SH-SY5Y (cell line): ENCODE results near the gene LMX1B.

Experiments used
- GATA2 ChIP-seq: IDR thresholded peaks from 2 replicates; pipeline ENCODE4 v1.6.1; 2011; ENCODE audit warnings: mild to moderate bottlenecking, low read depth, low read length
- GATA3 ChIP-seq: IDR thresholded peaks from 2 replicates; pipeline ENCODE4 v1.6.1; 2011; ENCODE audit warnings: low read depth, mild to moderate bottlenecking, low read length, moderate library complexity

The LMX1B gene

DNA sequence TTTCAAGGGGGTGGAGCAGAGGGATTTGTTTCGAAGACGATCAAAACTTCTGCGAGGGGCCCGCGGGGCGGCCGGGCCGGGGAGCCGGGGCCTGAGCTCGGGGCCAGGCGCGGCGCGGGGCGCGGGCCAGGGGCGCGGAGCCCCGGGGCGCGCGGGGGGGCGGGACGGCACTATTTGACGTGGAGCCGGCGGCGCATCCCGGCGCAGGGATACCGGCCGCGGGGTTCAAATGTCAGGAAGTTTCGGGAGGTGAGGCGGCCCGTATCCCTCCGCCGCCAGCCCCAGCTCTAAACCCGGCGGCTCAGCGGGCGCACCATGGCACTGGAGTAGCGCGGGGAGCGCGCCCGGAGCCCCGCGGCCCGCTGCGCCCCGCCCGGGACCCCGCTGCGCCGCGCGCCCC lies at the start of gene LMX1B:
Gene LMX1B (plus strand): TSS at position 278 of the 400 bp plus-strand sequence. CDS start 522 bp downstream, outside the sequence.
- TF ChIP-seq GATA3 (no peak), GATA2 (no peak)

DNA sequence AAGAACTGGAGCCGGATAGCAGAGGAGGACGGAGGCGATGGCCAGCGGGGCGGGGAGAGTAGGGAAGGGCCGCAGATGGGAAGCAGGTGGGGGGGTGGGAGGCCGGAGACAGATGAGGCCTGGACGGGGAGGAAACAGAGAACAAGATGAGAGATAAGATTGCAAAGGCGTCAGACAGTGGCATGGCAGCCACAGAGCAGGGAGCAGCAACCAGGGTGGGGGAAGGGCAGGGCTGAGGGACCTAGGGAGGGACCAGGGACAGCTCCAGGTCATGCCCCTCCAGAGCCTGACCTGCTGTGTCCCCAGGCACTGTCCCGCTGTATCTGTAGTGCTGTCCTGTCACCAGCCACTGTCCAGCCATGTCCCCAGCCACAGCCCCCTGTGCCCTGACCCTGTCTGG lies 49.6 kb upstream of the LMX1B start:
- TF ChIP-seq GATA3, result no peak; the same call in none of the 2 replicates
- TF ChIP-seq GATA2, result peak; percentile 99

DNA sequence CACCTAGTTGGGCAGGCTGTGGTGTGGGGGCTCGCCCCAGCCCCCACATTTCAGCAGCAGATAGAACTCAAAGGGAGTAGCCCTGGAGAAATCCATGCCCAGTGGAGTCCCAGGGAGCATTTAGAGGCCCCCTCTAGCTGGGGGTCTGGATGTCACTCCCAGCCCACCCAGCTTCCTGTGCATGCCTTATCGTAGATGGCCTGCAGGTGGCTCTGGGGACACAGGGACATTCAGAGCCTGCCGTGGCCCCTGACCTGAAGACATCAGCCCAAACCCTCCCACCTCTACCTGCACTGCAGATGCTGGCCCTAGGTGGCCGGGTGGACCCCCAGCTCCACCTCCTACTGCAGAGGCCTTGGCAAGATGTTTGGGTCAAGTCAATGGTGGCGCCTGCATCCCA lies 49.0 kb upstream of the LMX1B start:
- TF ChIP-seq GATA2, result no peak
- no peak for TF ChIP-seq GATA3

DNA sequence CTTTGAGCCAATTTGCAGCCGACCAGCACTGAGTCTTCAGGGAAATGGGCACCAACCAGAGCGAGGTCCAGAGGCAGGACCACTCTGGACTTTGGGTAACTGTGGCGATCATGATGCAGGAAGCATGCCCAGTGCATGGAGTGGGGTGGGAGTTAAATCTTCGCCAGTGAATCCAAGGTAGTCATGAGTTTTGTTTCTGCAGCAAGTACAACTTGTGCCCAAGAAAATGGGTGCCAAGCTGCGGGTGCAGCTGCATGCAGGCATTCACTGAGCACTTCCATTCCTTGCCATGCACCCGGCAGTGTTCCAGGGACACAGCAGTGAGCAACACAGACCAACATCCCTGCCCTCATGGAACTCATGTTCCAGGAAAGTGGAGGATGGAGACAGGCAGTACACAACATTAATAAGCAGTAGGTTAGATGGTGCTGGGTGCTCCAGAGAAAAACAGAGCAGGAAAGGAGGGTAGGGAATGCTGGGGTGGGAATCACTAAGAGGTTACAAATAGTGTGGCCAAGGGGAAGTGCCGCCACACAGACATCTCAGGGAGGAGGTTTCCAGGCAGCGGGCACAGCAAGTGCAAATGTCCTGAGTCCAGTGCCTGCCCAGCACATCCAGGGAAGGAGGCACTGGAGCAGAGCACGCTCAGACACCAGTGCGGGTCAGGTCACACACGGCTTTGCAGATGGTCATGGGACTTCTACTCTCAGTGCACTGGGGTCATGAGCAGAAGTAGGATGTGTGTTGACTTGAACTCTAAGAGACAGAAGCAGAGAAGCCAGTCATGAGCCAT lies 48.2 kb upstream of the LMX1B start:
- TF ChIP-seq GATA3 (no peak), GATA2 (no peak)

- no peak for TF ChIP-seq GATA3
- no peak for TF ChIP-seq GATA2
Observed at GRCh38 chr9:126569036-126569435, 44.7 kb upstream of the LMX1B start.

GRCh38 chr9:126578029-126578428 lies 35.7 kb upstream of the LMX1B start:
- TF ChIP-seq GATA2 (no peak), GATA3 (no peak)

DNA sequence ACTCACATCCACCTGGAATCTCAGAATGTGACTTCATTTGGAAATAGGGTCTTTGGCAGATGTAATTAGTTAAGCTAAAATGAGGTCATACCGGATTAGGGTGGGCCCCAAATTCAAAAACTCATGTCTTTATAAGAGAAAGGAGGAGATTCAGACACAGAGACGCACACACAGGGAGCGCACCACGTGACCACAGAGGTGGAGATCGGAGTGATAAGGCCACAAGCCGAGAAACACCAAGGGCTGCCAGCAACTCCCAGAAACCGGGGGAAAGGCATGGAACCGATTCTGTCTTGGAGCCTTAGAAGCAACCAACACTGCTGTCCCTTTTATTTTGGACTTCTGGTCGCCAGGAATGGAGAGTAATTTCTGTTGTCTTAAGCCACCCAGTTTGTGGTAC lies 31.8 kb upstream of the LMX1B start:
- TF ChIP-seq GATA3 (peak; percentile 92), GATA2 (peak; percentile 99)

DNA sequence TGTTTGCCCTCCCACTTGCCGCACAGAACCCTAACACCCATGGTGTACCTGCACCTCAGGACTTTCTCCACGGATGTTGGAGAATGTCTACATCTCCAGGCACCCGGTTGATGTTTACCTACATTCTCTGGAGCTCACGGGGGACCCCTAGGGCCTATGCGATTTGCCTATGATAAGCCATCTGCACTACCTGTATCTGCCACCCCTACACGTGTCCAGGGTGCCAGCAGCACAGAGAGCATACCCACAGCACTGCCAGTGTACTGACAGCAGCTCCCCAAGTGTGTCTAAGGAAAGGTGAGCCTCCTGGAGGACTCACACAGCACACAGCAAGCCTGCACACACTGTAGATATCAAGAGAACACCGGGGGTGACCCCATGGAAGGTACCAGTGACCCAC lies 31.3 kb upstream of the LMX1B start:
- TF ChIP-seq GATA3 (no peak), GATA2 (no peak)

- TF ChIP-seq GATA3 (no peak), GATA2 (no peak)
Observed at GRCh38 chr9:126583144-126583760, 30.5 kb upstream of the LMX1B start.

DNA sequence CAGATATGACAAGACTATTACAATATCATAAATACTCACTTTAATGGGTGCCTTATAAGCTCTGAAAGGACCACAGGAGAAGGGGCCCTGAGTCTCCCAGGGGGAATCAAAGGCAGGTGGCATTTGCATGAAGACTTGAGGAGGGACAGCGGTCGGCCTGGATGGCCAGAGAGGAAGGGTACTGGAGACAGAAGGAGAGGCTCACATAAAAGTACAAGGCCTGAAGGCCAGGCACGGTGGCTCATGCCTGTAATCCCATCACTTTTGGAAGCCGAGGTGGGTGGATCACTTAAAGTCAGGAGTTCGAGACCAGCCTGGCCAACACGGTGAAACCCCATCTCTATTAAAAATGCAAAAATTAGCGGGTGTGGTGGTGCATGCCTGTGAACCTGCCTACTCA lies 29.1 kb upstream of the LMX1B start:
- TF ChIP-seq GATA2 (no peak), GATA3 (no peak)

GRCh38 chr9:126586236-126586635 lies 27.5 kb upstream of the LMX1B start:
- no peak for TF ChIP-seq GATA2
- TF ChIP-seq GATA3, result no peak

GRCh38 chr9:126587187-126588185 lies 26.2 kb upstream of the LMX1B start:
- no peak for TF ChIP-seq GATA2
- no peak for TF ChIP-seq GATA3

- TF ChIP-seq GATA2, result no peak
- TF ChIP-seq GATA3, result no peak
Observed at GRCh38 chr9:126588491-126589168, 25.1 kb upstream of the LMX1B start.

- TF ChIP-seq GATA3 (no peak), GATA2 (no peak)
Observed at GRCh38 chr9:126589349-126589748, 24.4 kb upstream of the LMX1B start.
